Breast epithelium (tissue), 3 donors: ENCODE results near the gene CEP55.

Experiments used
- CTCF ChIP-seq, 3 donors: fragments of 450-650 bp; IDR thresholded peaks; one replicate each; pipeline ENCODE4 v1.5.1; 2016 to 2017; ENCODE audit warnings: antibody characterized with exemption in 3 of 3, mild to moderate bottlenecking in 3 of 3, moderate library complexity in 3 of 3
- POLR2A ChIP-seq: fragments of 450-650 bp; IDR thresholded peaks from one replicate; pipeline ENCODE4 v1.6.1; 2016; ENCODE audit warnings: antibody characterized with exemption, mild to moderate bottlenecking, moderate library complexity

- TF ChIP-seq CTCF (IDR thresholded peaks at IDR 0.05): no peak
- no peak for TF ChIP-seq POLR2A
These were observed 38.9 kb downstream of the CEP55 start for GRCh38 chr10:93535293-93535692.
